ENCODE data around the gene FAT1.

The FAT1 gene

GRCh38 chr4:186689476-186689875 is 34.2 kb downstream of the FAT1 start:
- TF ChIP-seq REST (IDR thresholded peaks at IDR 0.05; ENCODE audit: low read depth) (no peak), TCF12 (IDR thresholded peaks at IDR 0.05; ENCODE audit: low read depth) (no peak), NFIC (IDR thresholded peaks at IDR 0.05) (no peak), FOXM1 (IDR thresholded peaks at IDR 0.05; ENCODE audit: borderline replicate concordance, low read depth) (no peak), TEAD4 (IDR thresholded peaks at IDR 0.05) (no peak), TAF1 (IDR thresholded peaks at IDR 0.05; ENCODE audit: low read depth) (no peak), RAD21 (IDR thresholded peaks at IDR 0.05; ENCODE audit: low read depth) (no peak), CREB1 (IDR thresholded peaks at IDR 0.05; ENCODE audit: low read depth) (no peak)
- TF ChIP-seq, protein P1, sequence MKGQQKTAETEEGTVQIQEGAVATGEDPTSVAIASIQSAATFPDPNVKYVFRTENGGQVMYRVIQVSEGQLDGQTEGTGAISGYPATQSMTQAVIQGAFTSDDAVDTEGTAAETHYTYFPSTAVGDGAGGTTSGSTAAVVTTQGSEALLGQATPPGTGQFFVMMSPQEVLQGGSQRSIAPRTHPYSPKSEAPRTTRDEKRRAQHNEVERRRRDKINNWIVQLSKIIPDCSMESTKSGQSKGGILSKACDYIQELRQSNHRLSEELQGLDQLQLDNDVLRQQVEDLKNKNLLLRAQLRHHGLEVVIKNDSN (IDR thresholded peaks at IDR 0.05), result no peak

DNA sequence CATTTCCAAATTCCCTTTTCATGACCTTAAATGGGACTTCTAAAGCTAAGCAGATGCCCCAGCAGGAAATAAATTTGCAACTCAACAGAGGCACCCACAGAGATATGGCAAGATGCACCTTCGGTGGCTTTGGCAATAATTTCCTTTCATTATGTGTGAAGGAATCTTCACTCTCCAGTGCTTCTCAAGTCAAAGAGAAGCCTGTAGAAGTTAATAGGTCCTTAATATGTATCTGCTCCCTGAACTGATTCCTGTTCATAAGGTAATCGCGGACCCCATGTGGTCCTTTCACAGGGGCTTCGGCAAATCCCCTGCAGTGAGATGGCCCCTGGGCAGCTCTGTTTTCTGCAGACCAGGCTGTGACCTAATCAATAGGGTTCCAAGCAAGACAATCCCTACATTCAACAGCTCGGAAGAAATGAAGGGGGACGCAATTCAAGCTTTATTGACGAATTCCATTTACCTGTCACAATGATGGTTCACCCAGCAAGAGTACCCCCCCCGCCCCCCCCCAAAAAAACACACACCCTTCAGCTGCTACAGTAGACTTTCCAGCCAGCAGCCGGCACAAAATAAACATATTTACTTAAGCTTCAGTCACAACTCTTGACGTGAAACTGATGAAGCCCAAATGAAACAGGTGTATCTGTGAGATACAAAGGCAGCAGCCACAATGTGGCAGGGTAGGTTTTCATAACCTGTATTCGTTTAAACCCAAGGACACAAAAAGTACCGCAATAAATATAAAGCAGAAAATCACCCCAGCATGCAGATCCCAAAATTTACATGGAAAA is 35.3 kb downstream of the FAT1 start:
- TF ChIP-seq YY1 (IDR thresholded peaks at IDR 0.05; ENCODE audit: low read depth) (no peak), REST (IDR thresholded peaks at IDR 0.05; ENCODE audit: low read depth) (no peak), MAX (IDR thresholded peaks at IDR 0.05) (no peak), ZBTB7A (IDR thresholded peaks at IDR 0.05; ENCODE audit: low read depth) (no peak), CREB1 (IDR thresholded peaks at IDR 0.05; ENCODE audit: low read depth) (no peak), TEAD4 (IDR thresholded peaks at IDR 0.05) (no peak), RAD21 (IDR thresholded peaks at IDR 0.05; ENCODE audit: low read depth) (no peak), NFIC (IDR thresholded peaks at IDR 0.05) (no peak), EP300 (IDR thresholded peaks at IDR 0.05; ENCODE audit: borderline replicate concordance) (no peak), TCF12 (IDR thresholded peaks at IDR 0.05; ENCODE audit: low read depth) (no peak), CEBPB (IDR thresholded peaks at IDR 0.05) (no peak), TAF1 (IDR thresholded peaks at IDR 0.05; ENCODE audit: low read depth) (no peak), EGR1 (IDR thresholded peaks at IDR 0.05) (no peak), FOXM1 (IDR thresholded peaks at IDR 0.05; ENCODE audit: borderline replicate concordance, low read depth) (no peak)
- TF ChIP-seq, protein P1 (IDR thresholded peaks at IDR 0.05), result no peak

GRCh38 chr4:186687265-186687664 is 36.4 kb downstream of the FAT1 start:
- TF ChIP-seq FOXM1 (IDR thresholded peaks at IDR 0.05; ENCODE audit: borderline replicate concordance, low read depth) (no peak), YY1 (IDR thresholded peaks at IDR 0.05; ENCODE audit: low read depth) (no peak), EP300 (IDR thresholded peaks at IDR 0.05; ENCODE audit: borderline replicate concordance) (no peak), ZBTB7A (IDR thresholded peaks at IDR 0.05; ENCODE audit: low read depth) (no peak), EGR1 (IDR thresholded peaks at IDR 0.05) (no peak), CEBPB (IDR thresholded peaks at IDR 0.05) (no peak), REST (IDR thresholded peaks at IDR 0.05; ENCODE audit: low read depth) (no peak), MAX (IDR thresholded peaks at IDR 0.05) (no peak), TCF12 (IDR thresholded peaks at IDR 0.05; ENCODE audit: low read depth) (no peak), TEAD4 (IDR thresholded peaks at IDR 0.05) (no peak), CREB1 (IDR thresholded peaks at IDR 0.05; ENCODE audit: low read depth) (no peak), TAF1 (IDR thresholded peaks at IDR 0.05; ENCODE audit: low read depth) (no peak), RAD21 (IDR thresholded peaks at IDR 0.05; ENCODE audit: low read depth) (no peak), NFIC (IDR thresholded peaks at IDR 0.05) (no peak)
- TF ChIP-seq, protein P1 (IDR thresholded peaks at IDR 0.05), result no peak
